Gastrocnemius medialis (tissue), 4 donors: ENCODE measurements around the gene DDX24. TPM values are rescaled to one million over a fixed set of nuclear protein-coding genes. Genes with fewer than 3 reads are reported as not detected.

Source experiments
- ATAC-seq, 2 donors: fragments of 150-250 bp; one replicate each; pipeline ENCODE4 v1.9.1; 2016
- DNase-seq, 2 donors: peaks; one replicate each; pipeline ENCODE4 v3.0.0-alpha.2; 2019
- H3K27ac ChIP-seq, 4 donors: fragments of 200-600 bp; sonication (generic); 1 replicate in 1 of 4; 2 replicates in 3 of 4; pipeline ENCODE4 v1.5.1; 2016 to 2018; ENCODE audit warnings: mild to moderate bottlenecking in 2 of 4, moderate library complexity in 1 of 4
- H3K27me3 ChIP-seq, 3 donors: fragments of 200-600 bp; sonication (generic) in 2 of 3; 1 replicate in 1 of 3; 2 replicates in 2 of 3; pipeline versions ENCODE4 v1.5.1 to v1.6.0; 2016 to 2019; ENCODE audit warnings: mild to moderate bottlenecking in 1 of 3, moderate library complexity in 1 of 3
- H3K36me3 ChIP-seq, 2 donors: fragments of 200-600 bp; sonication (generic) in 1 of 2; one replicate each; pipeline ENCODE4 v1.5.1; 2017 to 2018
- H3K4me1 ChIP-seq, 2 donors: fragments of 200-600 bp; sonication (generic) in 1 of 2; one replicate each; pipeline ENCODE4 v1.5.1; 2016 to 2017; ENCODE audit warnings: mild to moderate bottlenecking in 2 of 2
- H3K4me3 ChIP-seq, 4 donors: fragments of 200-600 bp; sonication (generic) in 3 of 4; 1 replicate in 1 of 4; 2 replicates in 3 of 4; pipeline ENCODE4 v1.5.1; 2016 to 2019; ENCODE audit warnings: mild to moderate bottlenecking in 2 of 4
- H3K9me3 ChIP-seq, 3 donors: fragments of 200-600 bp; sonication (generic) in 2 of 3; 1 replicate in 1 of 3; 2 replicates in 2 of 3; pipeline ENCODE4 v1.5.1; 2016 to 2019
- CTCF ChIP-seq, 5 experiments: fragments of 450-650 bp in 3 of 5; fragments of 200-600 bp in 2 of 5; sonication (generic) in 2 of 5; IDR thresholded peaks in 4 of 5; conservative IDR thresholded peaks in 1 of 5; 1 replicate in 4 of 5; 2 replicates in 1 of 5; pipeline ENCODE4 v1.5.1; 2016 to 2019; ENCODE audit warnings: antibody characterized with exemption in 5 of 5, mild to moderate bottlenecking in 3 of 5, moderate library complexity in 3 of 5
- POLR2A ChIP-seq, 2 donors: fragments of 450-650 bp; IDR thresholded peaks; one replicate each; pipeline ENCODE4 v1.6.1; 2017; ENCODE audit warnings: antibody characterized with exemption in 2 of 2, mild to moderate bottlenecking in 2 of 2, moderate library complexity in 2 of 2
- in situ Hi-C, 4 donors: fragments of 200-750 bp; cut with MboI; loops; one replicate each; pipeline versions ENCODE4 v1.15.0 to v1.8.0; 2017; ENCODE audit warnings: low sequenced_read_pairs in 4 of 4
- intact Hi-C: fragments of 100-400 bp; cut with DNase I; formaldehyde crosslinking; loops from one replicate; pipeline ENCODE4 v1.15.1; 2023; ENCODE audit warnings: low total_unique reads
- total RNA-seq, 4 donors: library from RNA; depleted of rRNA; stranded (reverse); fragments of >200 nt; gene quantifications; one replicate each; pipeline versions ENCODE4 v1.1.0 to v1.2.3, GENCODE V29; 2016

DDX24 gene
- total RNA-seq, 4 donors from 2014 or later, result 106 to 200 (median 128) TPM

- in situ Hi-C loops (no loop called here), intact Hi-C loops (no loop called here)
- Histone ChIP-seq H3K36me3 (no peaks in the 10 kb centered on the region), H3K4me1 (no peaks in the 10 kb centered on the region), H3K9me3 (no peaks in the 10 kb centered on the region), H3K27ac (no peak overlapping the region), H3K4me3 (no peak overlapping the region), H3K27me3 (no peaks in the 10 kb centered on the region)
- no peak for DNase-seq
- TF ChIP-seq CTCF (IDR thresholded peaks at IDR 0.05 in 4 of 5, conservative IDR thresholded peaks at IDR 0.05 in 1 of 5), result no peak
- no peak for TF ChIP-seq POLR2A (IDR thresholded peaks at IDR 0.05)
- ATAC-seq, result no peak
Measured at GRCh38 chr14:94097091-94097490, 16.1 kb upstream of the DDX24 start.

GRCh38 chr14:94093418-94093817 lies 12.4 kb upstream of the DDX24 start:
- ATAC-seq (no peak), DNase-seq (no peak)
- Histone ChIP-seq H3K4me3 (no peak overlapping the region), H3K9me3 (no peaks in the 10 kb centered on the region), H3K27me3 (no peaks in the 10 kb centered on the region), H3K36me3 (no peaks in the 10 kb centered on the region), H3K27ac (no peak overlapping the region), H3K4me1 (no peaks in the 10 kb centered on the region)
- TF ChIP-seq CTCF (IDR thresholded peaks at IDR 0.05 in 4 of 5, conservative IDR thresholded peaks at IDR 0.05 in 1 of 5) (no peak), POLR2A (IDR thresholded peaks at IDR 0.05) (no peak)
- intact Hi-C loops (no loop called here), in situ Hi-C loops (no loop called here)

DNA sequence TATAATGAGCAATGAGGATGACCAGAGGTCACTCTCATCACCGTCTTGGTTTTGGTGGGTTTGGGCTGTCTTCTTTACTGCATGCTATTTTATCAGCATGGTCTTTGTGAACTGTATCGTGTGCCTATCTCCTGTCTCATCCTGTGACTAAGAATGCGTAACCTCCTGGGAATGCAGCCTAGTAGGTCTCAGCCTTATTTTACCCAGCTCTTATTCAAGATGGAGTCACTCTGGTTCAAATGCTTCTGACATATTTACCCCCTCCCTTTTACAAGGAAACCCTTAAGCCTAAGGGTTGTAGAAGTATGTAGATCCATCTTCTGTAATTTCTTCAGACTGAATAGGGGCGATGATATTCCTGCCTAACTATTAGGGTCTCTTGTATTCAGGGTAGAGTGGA lies 8.5 kb upstream of the DDX24 start:
- intact Hi-C loops, result no loop called here
- Histone ChIP-seq H3K27me3 (no peaks in the 10 kb centered on the region), H3K4me3 (no peak overlapping the region), H3K36me3 (no peaks in the 10 kb centered on the region), H3K27ac (no peak overlapping the region), H3K9me3 (no peaks in the 10 kb centered on the region), H3K4me1 (no peaks in the 10 kb centered on the region)
- DNase-seq (no peak), ATAC-seq (no peak)
- in situ Hi-C loops, result no loop called here
- no peak for TF ChIP-seq POLR2A (IDR thresholded peaks at IDR 0.05)
- TF ChIP-seq CTCF (IDR thresholded peaks at IDR 0.05 in 4 of 5, conservative IDR thresholded peaks at IDR 0.05 in 1 of 5), result no peak

DNA sequence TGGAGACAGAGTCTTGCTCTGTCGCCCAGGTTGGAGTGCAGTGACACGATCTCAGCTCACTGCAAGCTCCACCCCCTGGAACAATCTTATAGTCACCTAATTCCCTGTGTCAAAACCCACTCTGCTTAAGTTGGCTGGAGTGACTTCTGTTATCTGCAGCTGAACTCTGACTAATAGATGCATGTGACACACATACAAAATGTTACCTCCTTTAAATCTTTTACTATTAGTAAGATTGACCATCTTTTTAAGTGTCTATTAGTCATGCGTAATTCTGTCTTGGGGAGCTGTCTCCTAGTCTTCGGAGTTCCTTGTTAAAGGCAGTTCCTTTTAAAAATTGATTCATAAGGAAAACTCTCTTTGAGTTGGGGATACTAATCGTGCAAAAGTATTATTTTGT lies 7.5 kb upstream of the DDX24 start:
- Histone ChIP-seq H3K9me3 (no peaks in the 10 kb centered on the region), H3K4me3 (no peak overlapping the region), H3K27me3 (no peaks in the 10 kb centered on the region), H3K36me3 (no peaks in the 10 kb centered on the region), H3K4me1 (no peaks in the 10 kb centered on the region), H3K27ac (no peak overlapping the region)
- intact Hi-C loops, result no loop called here
- no peak for ATAC-seq
- in situ Hi-C loops, result no loop called here
- no peak for DNase-seq
- no peak for TF ChIP-seq POLR2A (IDR thresholded peaks at IDR 0.05)
- no peak for TF ChIP-seq CTCF (IDR thresholded peaks at IDR 0.05 in 4 of 5, conservative IDR thresholded peaks at IDR 0.05 in 1 of 5)

DNA sequence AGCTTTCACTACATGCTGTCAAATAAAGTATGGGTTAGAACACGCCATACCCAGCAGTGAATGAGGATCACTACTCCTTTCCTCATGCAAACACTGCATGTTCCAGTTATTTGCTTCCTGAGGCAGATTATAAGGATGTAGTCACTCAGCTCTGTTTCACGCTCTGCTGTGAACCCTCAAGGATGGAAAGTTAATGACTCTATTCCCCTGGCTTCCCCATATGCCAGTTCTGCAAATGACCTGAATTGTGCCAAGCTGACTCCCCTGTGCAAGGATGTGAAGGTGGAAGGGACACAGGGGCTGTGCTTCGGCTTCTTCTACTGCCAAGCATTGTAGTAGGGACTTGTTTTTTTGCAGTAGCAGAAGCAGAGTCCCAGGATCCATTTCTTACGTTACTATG lies 6.9 kb upstream of the DDX24 start:
- H3K4me1 ChIP-seq, result no peaks in the 10 kb centered on the region
- no peak overlapping the region for H3K4me3 ChIP-seq
- intact Hi-C loops, result no loop called here
- TF ChIP-seq POLR2A (IDR thresholded peaks at IDR 0.05), result no peak
- TF ChIP-seq CTCF (IDR thresholded peaks at IDR 0.05 in 4 of 5, conservative IDR thresholded peaks at IDR 0.05 in 1 of 5), result no peak
- H3K36me3 ChIP-seq, result no peaks in the 10 kb centered on the region
- no peak for DNase-seq
- no peaks in the 10 kb centered on the region for H3K9me3 ChIP-seq
- H3K27ac ChIP-seq, result no peak overlapping the region
- ATAC-seq, result no peak
- no peaks in the 10 kb centered on the region for H3K27me3 ChIP-seq
- in situ Hi-C loops, result no loop called here
